Stimulated activated CD8-positive, alpha-beta memory T cell treated with anti-CD3 and anti-CD28 coated beads, Interleukin-4, amount 100 ng/mL, for 1 hour (primary cell): ENCODE results near the gene KIF14.
"Not testable (repeated sequence)": the region's sequence is repeated elsewhere in the genome, so short reads cannot be mapped to it uniquely, and the experiment has no call there.

Source experiments
- DNase-seq, 2 donors: peaks; one replicate each; pipeline ENCODE4 v3.0.0-alpha.2; 2020; ENCODE audit warnings: low read depth in 2 of 2, low spot score in 1 of 2

The KIF14 gene

GRCh38 chr1:200631375-200631774 lies 10.8 kb upstream of the KIF14 start:
- no peak for DNase-seq

GRCh38 chr1:200630515-200630899 lies 10.0 kb upstream of the KIF14 start:
- not testable (repeated sequence) for DNase-seq

- no peak for DNase-seq
Measured at GRCh38 chr1:200629876-200630514, 9.4 kb upstream of the KIF14 start.

- no peak for DNase-seq
Measured at GRCh38 chr1:200628223-200628881, 7.8 kb upstream of the KIF14 start.

- no peak for DNase-seq
Measured at GRCh38 chr1:200627575-200628222, 7.1 kb upstream of the KIF14 start.

- DNase-seq, result no peak
Measured at GRCh38 chr1:200626853-200627534, 6.4 kb upstream of the KIF14 start.

GRCh38 chr1:200625381-200625824 lies 4.9 kb upstream of the KIF14 start:
- DNase-seq, result no peak

GRCh38 chr1:200624679-200625335 lies 4.3 kb upstream of the KIF14 start:
- DNase-seq, result no peak

GRCh38 chr1:200619894-200620272 lies 668 bp downstream of the KIF14 start:
- DNase-seq, result no peak

GRCh38 chr1:200610846-200611245 lies 9.7 kb downstream of the KIF14 start:
- DNase-seq, result no peak

- no peak for DNase-seq
Measured at GRCh38 chr1:200602632-200603031, 17.9 kb downstream of the KIF14 start.

- DNase-seq, result no peak
Measured at GRCh38 chr1:200590001-200590400, 30.6 kb downstream of the KIF14 start.

- DNase-seq, result no peak
Measured at GRCh38 chr1:200588698-200589097, 31.9 kb downstream of the KIF14 start.

GRCh38 chr1:200564319-200564718 lies 56.2 kb downstream of the KIF14 start:
- DNase-seq, result no peak

GRCh38 chr1:200561856-200562214 lies 58.7 kb downstream of the KIF14 start:
- no peak for DNase-seq

GRCh38 chr1:200558866-200559459 lies 61.6 kb downstream of the KIF14 start:
- no peak for DNase-seq

- no peak for DNase-seq
Measured at GRCh38 chr1:200556002-200556401, 64.5 kb downstream of the KIF14 start.

- DNase-seq, result not testable (repeated sequence)
Measured at GRCh38 chr1:200552737-200553136, 67.8 kb downstream of the KIF14 start.

GRCh38 chr1:200550367-200550766 lies 70.2 kb downstream of the KIF14 start:
- DNase-seq, result no peak

GRCh38 chr1:200547386-200547785 lies 73.2 kb downstream of the KIF14 start:
- no peak for DNase-seq

- DNase-seq, result no peak
Measured at GRCh38 chr1:200546577-200546976, 74.0 kb downstream of the KIF14 start.
